GM12891 (cell line): ENCODE measurements around the gene SLC25A26.

ENCODE experiments used
- PAX5 ChIP-seq: IDR thresholded peaks from 2 replicates; pipeline ENCODE4 v1.6.1; 2011; ENCODE audit warnings: low read length, moderate library complexity, mild to moderate bottlenecking; ENCODE audit not compliant: insufficient read depth, severe bottlenecking
- POLR2A ChIP-seq: IDR thresholded peaks from 2 replicates; pipeline ENCODE4 v1.6.1; 2011; ENCODE audit warnings: low read depth, low read length, control low read depth
- POLR2AphosphoS5 ChIP-seq: IDR thresholded peaks from 2 replicates; pipeline ENCODE4 v1.6.1; 2011; ENCODE audit warnings: low read depth, low read length, control low read depth
- SPI1 ChIP-seq: IDR thresholded peaks from 2 replicates; pipeline ENCODE4 v1.6.1; 2011; ENCODE audit warnings: low read depth, low read length, control low read depth
- TAF1 ChIP-seq: IDR thresholded peaks from 2 replicates; pipeline ENCODE4 v1.6.1; 2011; ENCODE audit warnings: low read depth, low read length, control low read depth

DNA sequence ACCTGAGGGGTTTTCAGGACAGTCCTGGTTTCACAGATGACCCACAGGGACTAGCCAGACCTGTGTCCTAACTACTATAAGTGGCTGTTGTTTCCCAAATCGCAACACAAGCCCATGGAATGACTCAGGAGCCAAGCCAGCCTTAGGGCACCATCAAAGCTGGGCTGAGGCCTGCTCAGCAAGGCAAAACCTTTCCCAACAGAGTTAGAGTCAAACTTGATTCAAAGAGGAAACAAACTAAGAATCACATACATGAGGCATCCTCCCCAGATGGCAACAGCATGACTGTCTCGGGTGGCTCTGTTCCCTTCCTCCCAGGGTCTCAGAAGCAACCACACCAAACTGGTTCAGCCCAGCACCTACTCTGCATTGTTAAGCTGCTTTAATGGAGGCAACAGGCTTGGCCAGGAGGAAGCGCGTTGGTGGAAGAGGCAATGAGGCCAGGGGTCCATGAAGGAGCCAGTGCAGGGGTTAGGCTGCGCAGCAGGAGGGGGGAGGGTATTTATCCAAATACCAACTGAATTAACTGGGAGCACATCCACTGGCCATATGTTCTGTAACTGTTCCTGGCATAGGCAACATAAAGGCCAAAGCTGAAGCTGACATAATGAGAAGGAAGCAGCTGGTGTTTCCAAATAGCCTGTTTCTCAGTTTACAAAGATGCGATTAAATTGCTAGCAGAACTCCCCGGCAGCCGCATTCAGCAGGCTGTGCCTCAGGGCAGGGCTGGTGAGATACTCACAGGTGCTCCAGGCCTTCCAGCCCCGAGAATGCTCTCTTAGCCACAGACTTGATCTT, 177.6 kb downstream of the SLC25A26 start:
- TF ChIP-seq POLR2A (no peak), TAF1 (no peak), POLR2AphosphoS5 (no peak), SPI1 (no peak), PAX5 (no peak)
